ENCODE measurements around the gene ILDR1. TPM values are rescaled to one million over a fixed set of nuclear protein-coding genes. Genes with fewer than 3 reads are reported as not detected.

ILDR1 gene
- 0.07 and 0.22 TPM in 2 replicates for total RNA-seq (ENCODE audit: low replicate concordance)

GRCh38 chr3:122021811-122022401 is at the start of gene ILDR1:
Gene ILDR1, minus strand, starts transcription at chr3:122022247. Its CDS starts 170 bp downstream, at chr3:122022077.
- no peak for TF ChIP-seq CTCF (IDR thresholded peaks at IDR 0.05)
- Mint-ChIP-seq H3K36me3 (no peaks in the 10 kb centered on the region), H3K27me3 (ENCODE audit: insufficient read depth, low read depth) (peaks cover 4% of the 10 kb centered on the region), H3K27ac (no peak within 1 kb of the TSS), H3K9me3 (no peaks in the 10 kb centered on the region), H3K4me1 (peaks cover 5% of the 10 kb centered on the region), H3K4me3 (peak within 1 kb of the TSS; percentile 66)
- Histone ChIP-seq H3K27ac (no peak within 1 kb of the TSS), H3F3A (ENCODE audit: low read depth) (no peaks in the 10 kb centered on the region), H3K9me3 (ENCODE audit: low read depth) (no peaks in the 10 kb centered on the region), H4K20me1 (ENCODE audit: low read depth) (no peaks in the 10 kb centered on the region), H2AFZ (replicated peaks) (peak within 1 kb of the TSS; percentile 96), H3K27me3 (peaks cover 26% of the 10 kb centered on the region), H3K36me3 (no peaks in the 10 kb centered on the region), H3K4me3 (peak within 1 kb of the TSS; percentile 53), H3K4me1 (no peaks in the 10 kb centered on the region), H3K4me2 (peak within 1 kb of the TSS; percentile 85), H3K79me2 (ENCODE audit: low read depth) (no peaks in the 10 kb centered on the region), H3K9ac (no peak within 1 kb of the TSS)
- DNase-seq (ENCODE audit: low spot score) = peak; percentile 48

DNA sequence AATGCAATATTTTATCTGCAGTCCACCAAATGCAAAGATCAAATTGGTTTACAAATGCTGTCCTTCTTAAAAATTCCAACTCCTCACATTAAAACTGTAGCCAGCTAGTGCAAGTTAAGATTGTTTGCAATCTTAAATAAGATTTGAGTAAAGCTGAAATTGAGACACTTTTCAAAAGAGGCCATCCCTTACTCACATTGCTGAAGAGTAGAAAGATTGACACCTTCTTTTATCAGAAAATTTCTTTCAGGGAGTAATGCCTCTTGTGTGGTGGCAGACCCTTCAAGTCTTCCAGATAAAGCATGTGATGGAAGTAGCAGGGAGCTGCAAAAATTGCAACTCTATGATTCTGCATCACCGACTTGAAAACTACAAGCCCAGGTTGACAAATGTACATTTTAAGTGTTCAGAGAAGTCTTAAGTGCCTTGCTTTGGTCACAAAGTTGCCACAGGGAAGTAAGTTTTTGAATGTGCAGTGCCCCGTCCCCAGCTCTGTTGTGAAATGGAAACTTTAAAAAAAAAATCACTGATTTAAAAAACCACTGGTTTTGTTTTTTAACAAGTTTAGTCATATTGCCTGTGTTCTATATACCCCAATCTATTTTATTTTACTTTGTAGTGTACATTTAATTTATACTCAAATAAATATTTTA is 45.7 kb upstream of the ILDR1 start:
- Histone ChIP-seq H2AFZ (replicated peaks) (peak overlapping the region; percentile 40), H3K36me3 (no peaks in the 10 kb centered on the region), H3K27me3 (no peaks in the 10 kb centered on the region), H3K4me1 (no peaks in the 10 kb centered on the region), H4K20me1 (ENCODE audit: low read depth) (no peaks in the 10 kb centered on the region), H3K27ac (no peak overlapping the region), H3F3A (ENCODE audit: low read depth) (no peaks in the 10 kb centered on the region), H3K9me3 (ENCODE audit: low read depth) (no peaks in the 10 kb centered on the region), H3K4me2 (no peak overlapping the region), H3K9ac (no peak overlapping the region), H3K79me2 (ENCODE audit: low read depth) (no peaks in the 10 kb centered on the region), H3K4me3 (no peak overlapping the region)
- H3K36me3 Mint-ChIP-seq = no peaks in the 10 kb centered on the region
- no peak overlapping the region for H3K27ac Mint-ChIP-seq
- DNase-seq (ENCODE audit: low spot score) = no peak
- no peak overlapping the region for H3K4me3 Mint-ChIP-seq
- H3K4me1 Mint-ChIP-seq = no peaks in the 10 kb centered on the region
- peaks cover 3% of the 10 kb centered on the region for H3K27me3 Mint-ChIP-seq (ENCODE audit: insufficient read depth, low read depth)
- no peak for TF ChIP-seq EZH2phosphoT487 (IDR thresholded peaks at IDR 0.05)
- TF ChIP-seq EZH2 (IDR thresholded peaks at IDR 0.05) = no peak
- TF ChIP-seq CTCF (IDR thresholded peaks at IDR 0.05) = no peak
- H3K9me3 Mint-ChIP-seq = no peaks in the 10 kb centered on the region

DNA sequence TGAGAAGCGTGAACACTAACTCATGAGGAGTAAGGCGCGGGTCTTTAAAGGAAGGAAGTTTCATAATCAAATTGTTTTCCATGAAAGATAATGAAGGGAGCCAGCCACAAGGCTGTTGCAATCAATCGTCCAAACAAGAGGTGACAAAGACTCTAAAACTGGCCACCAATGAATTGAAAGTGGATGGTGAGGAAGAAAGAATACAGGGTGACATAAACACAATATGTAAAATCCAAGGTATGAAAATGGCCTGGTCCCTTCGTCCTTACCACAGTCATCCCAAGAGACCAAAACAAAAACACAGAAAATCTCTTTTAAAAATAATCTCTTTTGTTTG is 45.1 kb upstream of the ILDR1 start:
- no peaks in the 10 kb centered on the region for H3K36me3 ChIP-seq
- no peaks in the 10 kb centered on the region for H3K9me3 Mint-ChIP-seq
- H3K9me3 ChIP-seq (ENCODE audit: low read depth) = no peaks in the 10 kb centered on the region
- H2AFZ ChIP-seq (replicated peaks) = peak overlapping the region; percentile 63
- no peak for DNase-seq (ENCODE audit: low spot score)
- H3K9ac ChIP-seq = no peak overlapping the region
- H3K27me3 ChIP-seq = no peaks in the 10 kb centered on the region
- H3K4me3 ChIP-seq = no peak overlapping the region
- H3K36me3 Mint-ChIP-seq = no peaks in the 10 kb centered on the region
- no peak overlapping the region for H3K27ac Mint-ChIP-seq
- no peak overlapping the region for H3K4me3 Mint-ChIP-seq
- H3K27ac ChIP-seq = no peak overlapping the region
- no peak overlapping the region for H3K4me2 ChIP-seq
- H3K27me3 Mint-ChIP-seq (ENCODE audit: insufficient read depth, low read depth) = peaks cover 3% of the 10 kb centered on the region
- H3F3A ChIP-seq (ENCODE audit: low read depth) = no peaks in the 10 kb centered on the region
- H3K79me2 ChIP-seq (ENCODE audit: low read depth) = no peaks in the 10 kb centered on the region
- no peaks in the 10 kb centered on the region for H4K20me1 ChIP-seq (ENCODE audit: low read depth)
- no peaks in the 10 kb centered on the region for H3K4me1 Mint-ChIP-seq
- no peaks in the 10 kb centered on the region for H3K4me1 ChIP-seq
- TF ChIP-seq EZH2phosphoT487 (IDR thresholded peaks at IDR 0.05) (no peak), CTCF (IDR thresholded peaks at IDR 0.05) (no peak), EZH2 (IDR thresholded peaks at IDR 0.05) (no peak)
